ENCODE data around the gene ZNF423.
A peak's percentile ranks its signal among the peaks of the same experiment; 100 is the strongest.

ZNF423 gene

DNA sequence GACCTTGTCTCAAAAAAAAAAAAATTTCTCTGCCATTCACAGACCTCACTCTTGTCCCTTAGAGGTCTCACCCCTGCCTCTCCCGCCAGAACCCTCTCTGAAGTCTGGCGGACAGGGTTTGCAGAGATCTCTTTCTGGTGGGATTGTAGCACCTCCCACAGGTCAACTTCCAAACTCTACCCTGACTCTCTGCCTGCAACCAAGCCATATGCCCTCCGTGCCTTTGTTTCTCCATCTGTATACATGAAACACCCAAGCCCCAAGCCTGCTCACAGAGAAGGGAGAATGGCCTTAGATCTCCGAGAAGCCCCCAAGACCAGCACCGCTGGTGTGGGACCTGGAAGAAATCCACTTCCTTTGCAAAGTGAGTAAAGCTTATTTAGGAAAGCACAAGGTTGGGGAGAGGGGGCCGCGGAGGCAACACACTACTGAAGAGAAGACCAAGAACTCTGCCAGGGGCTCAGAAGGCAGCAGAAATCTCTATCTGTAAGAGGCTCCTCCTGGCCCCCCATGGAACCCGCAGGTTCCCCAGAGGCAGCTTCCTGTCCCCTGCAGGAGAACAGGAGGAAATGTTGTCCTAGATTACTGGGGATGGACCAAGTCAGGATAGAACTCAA lies 262.4 kb downstream of the ZNF423 start:
- no peak for DNase-seq

DNA sequence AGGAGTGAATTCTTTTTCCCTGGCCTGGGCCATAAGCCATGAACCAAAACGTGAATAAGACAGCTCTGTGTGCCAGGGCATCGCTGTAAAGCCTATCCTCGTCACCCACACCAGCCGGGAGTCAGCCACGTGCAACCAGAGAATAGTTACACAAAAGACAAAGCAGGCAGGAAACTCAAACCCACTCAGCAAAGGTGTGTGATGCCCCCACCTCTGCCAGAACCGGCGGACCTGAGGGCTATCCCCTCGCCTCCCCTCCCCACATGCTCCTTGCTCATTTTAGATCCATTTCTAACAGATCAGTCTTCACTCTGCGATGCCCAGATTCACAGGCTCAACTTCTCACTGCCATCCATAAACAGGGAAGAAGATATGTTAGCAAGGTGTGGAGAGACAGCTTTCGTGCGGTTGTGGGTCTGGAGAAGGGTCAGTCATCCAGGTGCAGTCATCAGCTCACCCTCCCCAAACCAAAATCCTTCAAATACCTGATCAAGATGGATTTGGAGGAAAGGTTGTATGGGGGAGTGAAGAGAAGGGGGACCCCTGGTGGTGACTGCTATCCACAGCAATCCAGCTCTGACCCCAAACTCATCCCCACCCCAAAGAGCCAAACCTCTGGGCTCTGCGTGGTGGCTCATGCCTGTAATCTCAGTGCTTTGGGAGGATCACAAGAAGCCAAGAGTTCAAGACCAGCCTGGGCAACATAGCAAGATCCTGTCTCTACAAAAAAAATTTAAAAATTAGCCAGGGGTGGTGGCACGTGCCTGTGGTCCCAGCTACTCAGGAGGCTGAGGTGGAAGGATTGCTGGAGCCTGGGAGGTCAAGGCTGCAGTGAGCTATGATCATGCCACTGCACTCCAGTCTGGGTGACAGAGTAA lies 263.1 kb downstream of the ZNF423 start:
- DNase-seq = peak; percentile 32

DNA sequence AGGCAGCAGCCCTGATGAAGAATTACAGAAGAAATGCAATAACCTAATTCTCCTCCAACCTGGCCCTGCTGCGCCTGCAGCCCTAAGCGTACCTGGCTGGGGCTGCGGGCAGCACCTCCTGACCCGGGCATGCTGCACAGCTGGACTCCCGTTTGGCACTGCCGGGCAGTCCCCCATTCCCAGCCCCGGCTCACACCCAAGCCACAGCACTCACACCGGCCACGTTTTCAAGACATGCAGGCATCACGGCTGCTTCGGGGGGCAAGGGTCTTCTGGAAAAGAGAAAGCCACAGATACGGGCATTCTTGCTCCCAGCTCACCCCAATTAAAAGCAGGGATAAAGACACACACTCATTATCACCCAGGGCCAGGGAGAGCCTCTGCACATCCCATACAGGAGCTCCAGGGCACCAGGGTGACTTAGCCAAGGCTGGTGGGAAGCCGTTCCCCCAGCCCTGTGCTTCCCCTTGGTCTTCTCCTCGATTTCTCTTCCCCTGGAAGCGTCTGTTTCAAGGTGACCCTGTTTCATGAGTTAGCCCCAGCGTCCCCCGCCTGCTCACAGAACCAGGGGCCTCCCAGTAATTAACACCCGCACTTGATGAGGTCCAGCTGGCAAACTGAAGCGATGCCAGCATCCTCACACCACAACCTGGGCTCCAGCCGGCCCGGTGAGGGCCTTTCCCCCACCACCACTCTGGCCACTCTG lies 265.6 kb downstream of the ZNF423 start:
- no peak for DNase-seq

DNA sequence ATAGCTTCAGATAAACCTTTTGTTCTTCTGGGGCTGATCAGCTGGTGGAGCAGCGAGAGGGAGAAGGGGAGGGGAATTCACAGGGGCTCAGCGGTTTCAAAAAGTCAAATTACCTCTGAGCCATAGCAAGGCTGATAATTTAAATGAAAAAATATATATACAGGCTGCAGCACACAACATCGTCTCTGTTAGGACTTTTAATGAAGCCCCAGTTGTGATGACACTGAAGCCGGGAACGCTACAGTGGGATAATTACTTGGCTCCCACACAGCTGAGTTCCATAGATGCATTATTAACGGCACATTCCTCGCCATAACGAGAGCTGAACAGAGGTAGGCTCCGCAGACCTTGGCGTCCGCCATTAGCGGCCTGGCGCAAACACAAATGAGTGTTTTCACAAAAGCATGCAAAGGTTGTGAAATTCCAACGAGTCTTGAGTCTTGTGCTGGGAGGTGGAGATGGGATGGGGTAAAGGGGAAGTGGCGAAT lies 266.3 kb downstream of the ZNF423 start:
- DNase-seq = no peak

DNA sequence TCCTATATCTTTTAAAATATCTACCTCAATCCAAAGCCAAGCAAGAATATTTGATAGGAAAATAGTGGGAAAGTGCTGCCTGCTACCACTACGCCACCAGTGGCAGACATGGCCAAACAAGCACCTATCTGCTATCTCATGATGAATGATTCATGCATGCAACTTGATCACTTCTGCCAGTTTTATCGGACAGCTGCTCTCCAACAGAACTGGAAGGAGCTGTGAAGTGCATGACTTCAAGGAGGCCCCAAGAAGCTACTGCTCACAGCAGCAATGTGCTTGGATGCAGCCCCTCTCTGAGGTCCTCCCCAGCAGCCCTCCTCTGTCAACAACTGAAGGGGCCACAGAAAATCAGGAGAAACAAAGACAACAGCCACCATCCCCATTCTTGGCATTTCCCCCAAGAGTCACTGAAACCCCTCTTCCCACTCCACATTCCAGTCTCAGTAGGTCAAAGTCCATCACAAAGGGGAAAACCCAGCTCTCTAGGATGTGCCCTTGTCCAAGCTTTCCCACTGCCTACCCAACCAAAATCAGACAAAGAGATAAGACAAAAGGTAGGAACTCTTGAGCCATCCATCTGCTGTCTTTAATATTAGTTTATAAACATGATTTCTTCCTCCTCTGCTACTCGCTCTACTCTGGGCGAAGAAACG lies 267.1 kb downstream of the ZNF423 start:
- DNase-seq = no peak

DNA sequence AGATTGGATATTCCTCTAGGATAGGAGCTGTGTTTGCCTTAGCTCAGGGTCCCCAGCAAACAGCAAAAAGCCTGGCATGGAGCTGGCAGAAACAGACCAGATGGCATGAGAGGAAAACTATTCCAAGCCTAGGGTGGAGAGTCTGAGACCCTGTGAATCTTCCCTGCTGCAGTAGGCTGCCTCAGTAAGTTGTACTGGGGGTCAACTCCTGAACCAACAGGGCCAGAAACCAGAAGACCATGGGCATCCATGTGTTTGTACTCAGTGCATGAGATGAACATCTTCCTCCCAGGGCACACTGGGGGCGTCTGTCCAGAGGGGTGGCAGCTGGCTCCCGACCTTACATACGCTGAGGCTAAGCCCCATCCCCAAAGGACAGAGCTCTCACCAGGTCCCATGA lies 267.9 kb downstream of the ZNF423 start:
- no peak for DNase-seq

DNA sequence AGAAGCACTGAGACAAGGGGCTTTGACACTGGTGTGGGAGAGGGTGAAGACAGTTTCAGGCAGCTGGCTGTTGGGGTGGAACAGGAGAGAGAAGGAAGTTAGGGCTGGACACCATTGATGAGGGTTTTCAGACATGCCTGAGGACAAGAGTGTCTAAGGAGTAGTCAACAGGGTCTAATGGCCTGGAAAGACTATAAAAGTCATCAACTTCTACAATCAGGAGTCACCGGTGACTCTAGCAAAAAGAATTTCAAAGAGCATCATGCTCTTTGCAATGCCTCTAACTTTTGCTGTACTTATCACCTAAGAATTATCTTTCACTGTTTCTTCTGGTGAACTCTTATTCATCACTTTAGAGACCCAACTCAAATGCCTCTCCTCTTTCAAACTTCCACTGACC lies 268.4 kb downstream of the ZNF423 start:
- no peak for DNase-seq

DNA sequence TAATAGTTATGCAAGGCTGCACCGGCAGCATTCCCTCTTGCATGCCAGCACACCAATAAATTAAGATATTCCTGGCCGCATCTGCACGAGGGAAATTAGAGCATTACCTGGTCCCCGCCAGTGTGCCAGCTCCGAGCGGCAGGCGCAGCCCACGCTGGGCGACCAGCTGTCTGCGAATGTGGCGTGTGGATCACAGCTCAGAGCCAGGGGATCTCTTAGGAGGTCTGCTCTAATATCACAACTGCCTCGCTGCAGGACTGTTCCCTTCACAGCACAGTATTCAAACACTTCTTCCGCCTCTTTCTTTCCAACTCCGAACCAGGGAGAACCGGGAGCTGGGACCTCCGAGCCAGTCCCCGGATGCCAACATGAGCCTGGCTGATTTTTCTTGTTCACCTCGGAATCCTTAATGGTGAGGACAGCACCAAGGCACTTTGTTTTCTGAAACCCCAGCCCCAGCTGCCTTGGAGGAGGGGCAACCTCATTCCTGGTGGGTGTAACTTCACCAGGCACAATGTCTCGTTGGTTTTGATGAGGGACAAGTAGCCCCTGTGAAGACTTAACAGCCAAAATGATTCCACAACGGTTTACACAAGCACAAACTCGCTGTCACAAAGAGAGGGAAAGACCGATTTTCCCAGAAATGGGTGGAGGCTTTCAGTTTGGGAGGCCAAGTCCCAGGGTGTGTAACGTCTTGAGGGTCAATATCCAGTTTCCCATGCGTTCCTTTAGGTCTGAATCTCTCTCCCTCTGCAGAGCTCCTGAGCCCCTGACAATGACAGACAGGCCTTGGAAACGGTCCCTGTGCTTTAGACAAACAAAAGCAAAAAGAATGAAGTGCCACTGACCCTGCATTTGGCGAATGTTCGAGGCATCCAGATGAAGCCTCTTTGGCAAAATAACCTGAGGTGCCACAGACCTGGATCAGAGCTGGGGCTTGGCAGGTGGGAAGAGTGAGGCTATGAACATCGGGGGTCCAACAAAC lies 269.2 kb downstream of the ZNF423 start:
- no peak for DNase-seq

DNA sequence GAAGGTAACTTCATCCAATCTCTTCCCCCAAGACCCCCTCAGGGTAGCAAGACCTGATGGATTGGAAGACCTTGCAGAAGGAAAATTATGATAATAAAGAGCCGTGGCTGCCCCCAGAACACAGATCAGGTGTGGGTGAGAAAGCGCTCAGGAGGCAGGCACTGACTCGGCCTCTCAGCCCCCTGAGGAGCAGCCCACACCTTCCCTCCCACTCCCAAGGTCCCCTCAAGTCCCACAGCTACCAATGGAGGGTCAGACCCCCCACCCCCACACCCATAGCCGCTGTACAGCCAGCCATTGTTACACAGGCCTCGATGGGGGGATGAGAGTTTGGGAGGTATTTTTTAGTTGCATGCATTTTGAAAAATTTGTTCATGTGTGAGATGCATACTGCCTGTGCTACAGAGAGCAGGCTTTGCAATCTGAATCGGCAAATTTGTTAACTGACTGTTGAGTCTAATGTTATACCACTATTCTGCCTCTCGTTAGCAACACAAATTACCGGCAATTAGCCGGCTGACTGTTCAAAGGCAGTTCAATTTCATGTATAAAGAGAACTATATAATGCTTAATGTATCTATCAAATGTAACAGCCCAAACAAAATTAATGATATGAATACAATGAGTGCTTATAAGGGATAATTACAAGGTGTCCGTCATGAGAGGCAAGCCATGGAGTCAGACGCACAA lies 270.6 kb downstream of the ZNF423 start:
- no peak for DNase-seq

DNA sequence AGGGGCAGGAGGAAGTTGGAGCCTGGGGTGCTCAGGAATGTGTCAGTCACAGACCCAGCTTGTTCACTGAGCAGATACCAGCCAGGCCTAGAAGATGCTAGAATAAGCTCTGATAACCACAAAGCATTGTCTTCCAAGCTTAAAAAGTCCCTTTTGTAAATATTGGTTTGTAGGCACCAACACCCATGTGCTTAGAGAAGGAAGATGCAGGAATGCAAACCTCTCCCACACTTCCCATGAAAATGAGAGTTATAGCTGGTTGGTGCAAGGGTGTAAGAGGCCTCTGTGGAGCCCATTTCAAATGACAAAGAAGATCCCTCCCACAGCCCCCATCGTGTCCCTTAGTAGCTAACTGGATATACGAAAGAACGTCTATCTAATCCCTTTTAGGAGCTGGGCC lies 272.0 kb downstream of the ZNF423 start:
- DNase-seq = no peak

DNA sequence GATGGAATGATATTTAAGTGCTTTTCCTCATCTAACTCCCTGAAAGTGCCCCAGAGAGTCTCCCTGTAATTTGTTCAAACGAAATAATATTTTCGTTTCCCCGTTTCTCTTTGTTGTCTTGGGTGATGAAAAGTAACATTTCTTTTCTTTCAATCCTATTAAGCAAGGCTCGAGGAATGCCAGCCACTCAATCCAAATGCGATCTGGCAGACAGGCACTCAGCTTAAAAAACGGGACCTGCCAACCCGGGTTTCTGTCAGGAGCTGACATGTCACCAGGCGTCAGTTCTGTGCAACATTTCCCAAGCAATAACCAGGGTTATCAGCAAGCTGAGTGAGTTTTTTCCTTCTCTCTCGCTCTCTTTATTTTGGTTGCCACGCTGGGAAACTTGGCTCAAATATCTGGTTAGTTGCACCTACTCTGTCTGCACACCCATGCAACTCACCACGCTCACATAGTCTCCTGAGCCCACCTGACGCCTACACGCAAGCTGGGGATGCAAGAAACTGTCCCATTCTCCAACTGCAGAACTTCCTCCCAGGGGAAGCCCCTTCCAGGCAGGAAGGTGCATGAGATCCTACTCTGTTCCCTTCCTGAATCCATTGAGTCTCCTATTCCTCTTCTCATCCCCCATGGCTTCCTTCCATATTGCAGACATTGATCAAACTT lies 274.1 kb downstream of the ZNF423 start:
- no peak for DNase-seq

DNA sequence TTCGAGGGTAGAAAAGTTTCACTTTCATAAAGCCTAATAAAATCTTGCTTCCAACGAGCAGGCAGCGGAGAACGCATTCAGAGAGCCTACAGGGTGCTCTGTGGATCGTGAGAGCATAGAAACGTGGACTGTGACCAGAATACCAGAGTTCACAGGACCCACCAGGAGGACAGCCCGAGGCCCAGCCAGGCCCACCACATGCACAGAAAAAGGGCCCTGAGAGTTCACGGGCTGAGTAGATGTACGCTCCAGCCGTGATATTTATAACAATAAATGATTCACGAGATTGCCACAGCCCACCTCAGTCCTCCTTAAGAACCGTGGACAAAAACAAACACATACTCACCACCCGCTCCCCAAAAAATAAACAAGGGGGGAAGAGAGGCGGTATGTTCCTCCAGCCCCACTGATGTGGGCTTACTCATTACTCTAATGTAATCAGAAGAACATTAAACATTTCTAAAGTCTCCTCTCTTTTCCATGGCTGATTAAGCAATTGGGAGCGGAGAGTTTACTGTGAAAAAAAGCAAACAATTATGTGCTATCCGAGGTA lies 275.1 kb downstream of the ZNF423 start:
- DNase-seq = no peak

DNA sequence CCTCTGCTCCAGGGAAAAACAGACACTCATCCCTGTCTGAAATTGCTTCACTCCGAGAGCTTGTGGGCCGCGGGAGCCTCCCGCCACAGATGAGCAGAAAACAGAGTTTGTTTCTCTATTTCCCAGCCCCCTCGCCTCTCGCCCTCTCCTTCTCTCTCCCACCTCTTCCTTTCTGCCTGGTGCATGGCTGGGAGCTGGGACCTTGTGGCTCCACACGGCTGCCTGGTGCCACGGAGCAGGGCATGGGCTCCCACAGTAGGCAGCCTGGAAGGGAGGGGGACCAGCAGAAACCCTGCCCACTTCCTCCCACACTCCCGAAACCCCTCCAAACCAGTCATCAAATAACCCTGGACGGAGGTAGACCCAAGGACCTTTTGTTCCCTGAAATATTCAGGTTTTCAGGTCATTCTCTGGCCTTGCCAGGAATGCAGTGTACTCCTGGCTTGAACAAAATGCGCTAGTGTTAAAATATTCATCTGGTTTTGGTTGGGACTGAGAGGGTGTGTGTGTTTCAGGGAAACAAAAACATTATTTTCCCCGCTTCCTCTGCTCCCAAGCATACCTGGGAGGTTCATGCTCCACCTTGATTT lies 277.4 kb downstream of the ZNF423 start:
- no peak for DNase-seq

DNA sequence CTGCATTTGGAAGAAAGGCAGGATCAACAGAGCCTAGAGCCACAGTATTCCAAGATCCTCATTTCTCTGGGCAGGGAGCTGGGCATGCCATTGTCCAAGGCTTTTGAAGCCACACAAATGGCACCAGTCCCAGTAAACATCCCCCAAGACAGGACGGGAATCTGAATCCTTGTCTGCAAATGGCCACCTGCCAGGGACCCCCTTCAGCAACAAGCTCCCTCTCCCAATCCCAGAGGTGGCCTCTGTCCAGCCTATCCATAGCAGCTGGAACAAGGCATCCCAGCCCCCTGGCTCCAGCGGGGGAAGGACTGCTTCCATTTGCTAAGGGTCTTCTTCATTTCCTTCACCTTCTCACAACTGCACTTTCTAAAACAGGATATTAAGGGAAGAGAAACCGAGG lies 277.9 kb downstream of the ZNF423 start:
- DNase-seq = no peak

DNA sequence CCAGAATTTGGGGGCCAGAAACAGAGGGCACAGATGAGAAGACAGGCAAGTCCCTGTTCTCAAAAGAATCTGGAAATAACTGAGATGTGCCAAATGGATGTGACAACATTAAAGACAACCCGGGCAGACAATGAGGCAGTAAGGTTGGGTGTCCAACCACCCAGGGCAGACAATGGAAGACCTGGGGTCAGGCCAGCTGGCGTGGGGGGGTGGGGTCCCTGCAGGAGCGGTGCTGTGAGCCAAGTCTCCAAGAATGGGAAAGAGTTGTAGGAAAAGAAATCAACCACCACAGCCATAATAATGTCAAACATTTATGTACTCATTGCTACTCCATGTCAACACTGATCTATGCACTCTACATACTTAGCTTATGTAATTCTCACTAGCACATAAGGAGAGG lies 279.0 kb downstream of the ZNF423 start:
- no peak for DNase-seq

DNA sequence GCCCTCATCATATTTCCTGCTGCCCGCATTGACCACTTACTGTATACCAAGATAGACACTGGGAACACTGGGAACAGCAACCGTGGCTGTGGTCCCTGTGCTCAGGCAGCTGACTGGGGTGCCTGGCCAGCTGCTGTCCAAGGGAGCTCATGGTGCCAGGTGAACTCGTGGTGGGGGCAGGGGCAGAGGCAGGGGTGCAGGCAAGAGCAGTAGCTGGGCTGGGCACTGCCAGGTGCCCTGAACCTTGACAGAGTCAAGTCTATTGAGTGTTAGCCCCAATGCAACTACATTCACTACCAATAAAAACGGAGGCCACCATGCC lies 279.8 kb downstream of the ZNF423 start:
- DNase-seq = no peak

DNA sequence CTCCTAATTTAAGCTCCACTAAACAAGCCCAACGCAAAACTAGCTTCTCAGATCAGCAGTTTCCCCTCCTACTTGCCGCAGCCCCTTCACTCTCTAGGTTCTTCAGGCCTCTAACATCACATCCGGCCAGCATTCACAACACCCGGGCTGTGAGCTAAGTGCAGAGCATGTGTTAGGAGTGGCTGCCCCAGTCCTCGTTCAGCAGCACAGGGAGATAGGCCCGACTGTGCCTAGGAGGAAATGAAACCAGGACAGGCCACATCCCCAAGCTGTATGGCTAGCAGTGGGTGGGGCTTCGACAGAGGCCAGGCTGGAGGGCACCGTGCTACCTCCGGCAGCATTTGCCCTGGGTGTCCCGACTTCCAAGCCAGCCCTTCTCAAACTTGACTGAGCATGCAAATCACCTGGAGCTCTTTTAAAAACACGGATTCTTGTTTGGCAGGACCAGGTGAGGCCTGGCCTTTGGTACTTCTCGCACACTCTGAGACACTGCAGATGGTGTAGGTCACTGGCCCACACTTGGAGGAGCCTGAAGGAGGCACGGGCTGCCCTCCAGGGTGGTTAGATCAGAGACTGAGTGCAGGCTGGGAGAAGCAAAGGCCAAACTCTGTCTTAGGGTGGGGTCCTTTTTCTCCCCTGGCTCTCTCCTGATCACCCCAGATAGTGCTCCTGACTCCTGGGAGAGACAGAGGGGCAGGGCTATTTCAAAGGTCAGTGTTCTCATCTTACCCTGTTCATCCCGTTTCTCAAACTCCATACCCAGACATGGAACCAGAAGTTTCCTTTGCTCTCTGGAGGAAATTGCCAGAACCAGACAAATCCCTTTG lies 280.4 kb downstream of the ZNF423 start:
- DNase-seq = no peak

DNA sequence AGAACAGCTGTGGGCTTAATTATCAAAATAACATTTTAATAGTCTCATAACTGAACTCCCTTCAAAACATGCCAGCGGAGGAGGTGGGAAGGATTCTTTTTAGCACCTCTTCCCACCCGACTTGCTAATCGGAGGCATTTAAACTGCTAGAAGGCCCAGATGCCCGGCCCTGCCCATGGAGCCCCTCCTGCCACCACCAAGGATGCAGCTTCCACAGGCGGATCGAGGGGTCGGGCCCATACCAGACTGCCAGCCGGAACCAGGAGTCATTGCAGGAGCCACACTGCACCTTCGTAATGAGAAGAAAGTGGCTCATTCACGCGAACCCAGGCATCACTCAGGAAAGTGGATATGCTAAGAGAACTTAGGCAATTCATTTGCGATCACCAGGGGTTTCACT lies 281.1 kb downstream of the ZNF423 start:
- DNase-seq = no peak

DNA sequence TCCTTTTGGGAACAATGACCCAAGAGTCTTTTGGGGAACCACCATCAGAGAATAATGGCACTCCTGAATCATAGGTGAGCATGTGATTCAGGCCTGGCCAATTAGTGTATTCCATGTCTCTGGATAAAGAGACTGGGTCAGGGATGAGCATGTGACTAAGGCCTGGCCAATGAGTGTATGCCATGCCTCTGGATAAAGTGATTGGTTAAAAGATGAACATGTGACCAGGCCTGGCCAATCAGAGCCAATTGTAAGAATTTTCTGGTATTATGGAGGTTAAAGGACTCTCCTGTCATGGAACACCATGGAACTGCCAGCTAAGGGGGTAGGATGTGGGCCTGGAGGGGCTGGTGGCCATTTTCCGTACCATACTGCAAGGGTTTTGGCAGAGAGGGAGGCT lies 288.0 kb downstream of the ZNF423 start:
- DNase-seq = no peak

All from activated CD4-positive, alpha-beta T cell treated with anti-CD3 and anti-CD28 coated beads, Interleukin-2, amount 50 U/mL, for 16 hours (primary cell).